ENCODE data around the gene PNPLA5.

DNA sequence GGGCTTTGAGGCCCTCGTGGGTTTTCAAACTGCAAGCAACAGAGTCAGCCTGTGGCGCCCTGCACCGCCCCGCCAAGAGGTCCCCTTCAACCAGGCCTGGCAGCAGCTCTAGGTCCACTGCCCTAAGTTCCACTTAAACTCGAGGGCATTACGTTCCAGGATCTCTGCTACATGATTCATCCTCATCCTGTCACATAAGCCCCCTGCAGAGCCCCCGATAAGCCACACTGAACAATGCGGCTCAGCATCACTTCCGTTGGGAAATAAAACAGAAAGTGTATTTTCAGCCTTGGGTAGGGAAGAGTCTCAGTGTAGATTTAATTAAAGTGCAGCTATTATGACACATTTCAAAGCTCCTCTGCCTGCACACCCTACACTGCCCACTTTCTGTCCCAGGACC, 54.1 kb downstream of the PNPLA5 start:
- TF ChIP-seq, protein P1, sequence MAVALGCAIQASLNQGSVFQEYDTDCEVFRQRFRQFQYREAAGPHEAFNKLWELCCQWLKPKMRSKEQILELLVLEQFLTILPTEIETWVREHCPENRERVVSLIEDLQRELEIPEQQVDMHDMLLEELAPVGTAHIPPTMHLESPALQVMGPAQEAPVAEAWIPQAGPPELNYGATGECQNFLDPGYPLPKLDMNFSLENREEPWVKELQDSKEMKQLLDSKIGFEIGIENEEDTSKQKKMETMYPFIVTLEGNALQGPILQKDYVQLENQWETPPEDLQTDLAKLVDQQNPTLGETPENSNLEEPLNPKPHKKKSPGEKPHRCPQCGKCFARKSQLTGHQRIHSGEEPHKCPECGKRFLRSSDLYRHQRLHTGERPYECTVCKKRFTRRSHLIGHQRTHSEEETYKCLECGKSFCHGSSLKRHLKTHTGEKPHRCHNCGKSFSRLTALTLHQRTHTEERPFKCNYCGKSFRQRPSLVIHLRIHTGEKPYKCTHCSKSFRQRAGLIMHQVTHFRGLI (CRISPR knock-in tag; IDR thresholded peaks at IDR 0.05): no peak
- TF ChIP-seq MTA1 (IDR thresholded peaks at IDR 0.05; ENCODE audit: borderline replicate concordance): no peak
- TF ChIP-seq, protein P2, sequence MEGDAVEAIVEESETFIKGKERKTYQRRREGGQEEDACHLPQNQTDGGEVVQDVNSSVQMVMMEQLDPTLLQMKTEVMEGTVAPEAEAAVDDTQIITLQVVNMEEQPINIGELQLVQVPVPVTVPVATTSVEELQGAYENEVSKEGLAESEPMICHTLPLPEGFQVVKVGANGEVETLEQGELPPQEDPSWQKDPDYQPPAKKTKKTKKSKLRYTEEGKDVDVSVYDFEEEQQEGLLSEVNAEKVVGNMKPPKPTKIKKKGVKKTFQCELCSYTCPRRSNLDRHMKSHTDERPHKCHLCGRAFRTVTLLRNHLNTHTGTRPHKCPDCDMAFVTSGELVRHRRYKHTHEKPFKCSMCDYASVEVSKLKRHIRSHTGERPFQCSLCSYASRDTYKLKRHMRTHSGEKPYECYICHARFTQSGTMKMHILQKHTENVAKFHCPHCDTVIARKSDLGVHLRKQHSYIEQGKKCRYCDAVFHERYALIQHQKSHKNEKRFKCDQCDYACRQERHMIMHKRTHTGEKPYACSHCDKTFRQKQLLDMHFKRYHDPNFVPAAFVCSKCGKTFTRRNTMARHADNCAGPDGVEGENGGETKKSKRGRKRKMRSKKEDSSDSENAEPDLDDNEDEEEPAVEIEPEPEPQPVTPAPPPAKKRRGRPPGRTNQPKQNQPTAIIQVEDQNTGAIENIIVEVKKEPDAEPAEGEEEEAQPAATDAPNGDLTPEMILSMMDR (IDR thresholded peaks at IDR 0.05 in 2 of 3, conservative IDR thresholded peaks at IDR 0.05 in 1 of 3; ENCODE audit: insufficient read depth in 2 of 3, low read depth in 1 of 3, low read length in 3 of 3): no peak
- no peak for TF ChIP-seq SAFB2 (IDR thresholded peaks at IDR 0.05; ENCODE audit: borderline replicate concordance, low read depth, low read length, severe bottlenecking)
- no peak for TF ChIP-seq SIX5 (IDR thresholded peaks at IDR 0.05; ENCODE audit: borderline replicate concordance in 1 of 2, insufficient read depth in 1 of 2, low read depth in 1 of 2, low read length in 2 of 2)
- no peak for TF ChIP-seq ZNF764 (CRISPR knock-in tag; IDR thresholded peaks at IDR 0.05; ENCODE audit: low read depth)
- no peak for TF ChIP-seq ZNF408 (CRISPR knock-in tag; IDR thresholded peaks at IDR 0.05; ENCODE audit: low read depth)
